ENCODE results near the gene SENP6. TPM values are rescaled to one million over a fixed set of nuclear protein-coding genes. Genes with fewer than 3 reads are reported as not detected.

SENP6 gene
- total and polyA plus RNA-seq, 9 of the 15 experiments (the other 6 are each of a cell fraction or from before 2014, with no cell fraction given): 11.1 to 79.4 (median 46.8) TPM

GRCh38 chr6:75735491-75736186, 134.0 kb downstream of the SENP6 start:
- Histone ChIP-seq H3K4me3 (no peak overlapping the region), H4K20me1 (replicated peaks; ENCODE audit: control insufficient read depth, insufficient read depth, low read length) (no peaks in the 10 kb centered on the region), H2AFZ (ENCODE audit: low read depth, low read length) (peak overlapping the region; percentile 57), H3K4me1 (replicated peaks in 1 of 2; ENCODE audit: control insufficient read depth in 2 of 2, insufficient read depth in 2 of 2, low read length in 2 of 2) (no peaks in the 10 kb centered on the region), H3K4me2 (ENCODE audit: insufficient read depth, low read length) (no peak overlapping the region), H3K9ac (ENCODE audit: insufficient read depth in 1 of 2, low read depth in 2 of 2, low read length in 2 of 2) (no peak overlapping the region), H3K9me1 (ENCODE audit: control insufficient read depth, insufficient read depth, low read length) (no peaks in the 10 kb centered on the region), H3K36me3 (ENCODE audit: control insufficient read depth, insufficient read depth, low read length) (no peaks in the 10 kb centered on the region), H3K27me3 (ENCODE audit: control insufficient read depth in 2 of 2, insufficient read depth in 2 of 2, low read length in 2 of 2) (no peaks in the 10 kb centered on the region), H3K79me2 (ENCODE audit: control insufficient read depth, insufficient read depth, low read length) (no peaks in the 10 kb centered on the region), H3K9me3 (replicated peaks; ENCODE audit: control insufficient read depth, insufficient read depth, low read depth, low read length) (no peaks in the 10 kb centered on the region), H3K27ac (ENCODE audit: extremely low read depth, low read depth, low read length) (peak overlapping the region; percentile 32; the same call in 1 of the 3 replicates)
- in situ Hi-C loops (cut with MboI) (no loop called here), intact Hi-C loops (cut with micrococcal nuclease) (no loop called here)
- TF ChIP-seq HLTF (IDR thresholded peaks at IDR 0.05) (no peak), GTF2E2 (tag; IDR thresholded peaks at IDR 0.05) (no peak), CEBPG (CRISPR knock-in tag; IDR thresholded peaks at IDR 0.05) (no peak), CEBPG (tag; conservative IDR thresholded peaks at IDR 0.05 in 1 of 2, IDR thresholded peaks at IDR 0.05 in 1 of 2) (peak; percentile 17 to 64; a peak in 3 of 4 replicates), ELF1 (tag; IDR thresholded peaks at IDR 0.05) (peak; percentile 45; the same call in 1 of the 2 replicates), RFX1 (IDR thresholded peaks at IDR 0.05) (0 out of 2 replicates have a peak, but pooled peaks have one; percentile 27), MEF2D (tag; conservative IDR thresholded peaks at IDR 0.05; ENCODE audit: low read depth) (0 out of 2 replicates have a peak, but pooled peaks have one; percentile 27), FOSL1 (tag; conservative IDR thresholded peaks at IDR 0.05) (peak; percentile 82), ZNF347 (CRISPR knock-in tag; IDR thresholded peaks at IDR 0.05; ENCODE audit: low read depth) (no peak), ETS2 (tag; IDR thresholded peaks at IDR 0.05; ENCODE audit: borderline replicate concordance, poor library complexity, severe bottlenecking) (no peak), ARID1B (IDR thresholded peaks at IDR 0.05) (0 out of 2 replicates have a peak, but pooled peaks have one; percentile 11)
- TF ChIP-seq, protein P1, sequence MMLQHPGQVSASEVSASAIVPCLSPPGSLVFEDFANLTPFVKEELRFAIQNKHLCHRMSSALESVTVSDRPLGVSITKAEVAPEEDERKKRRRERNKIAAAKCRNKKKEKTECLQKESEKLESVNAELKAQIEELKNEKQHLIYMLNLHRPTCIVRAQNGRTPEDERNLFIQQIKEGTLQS (IDR thresholded peaks at IDR 0.05): peak; percentile 68
- TF ChIP-seq, protein P1 (CRISPR knock-in tag; conservative IDR thresholded peaks at IDR 0.05): no peak
- TF ChIP-seq, protein P2, sequence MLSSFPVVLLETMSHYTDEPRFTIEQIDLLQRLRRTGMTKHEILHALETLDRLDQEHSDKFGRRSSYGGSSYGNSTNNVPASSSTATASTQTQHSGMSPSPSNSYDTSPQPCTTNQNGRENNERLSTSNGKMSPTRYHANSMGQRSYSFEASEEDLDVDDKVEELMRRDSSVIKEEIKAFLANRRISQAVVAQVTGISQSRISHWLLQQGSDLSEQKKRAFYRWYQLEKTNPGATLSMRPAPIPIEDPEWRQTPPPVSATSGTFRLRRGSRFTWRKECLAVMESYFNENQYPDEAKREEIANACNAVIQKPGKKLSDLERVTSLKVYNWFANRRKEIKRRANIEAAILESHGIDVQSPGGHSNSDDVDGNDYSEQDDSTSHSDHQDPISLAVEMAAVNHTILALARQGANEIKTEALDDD (IDR thresholded peaks at IDR 0.05): peak; percentile 55; the same call in 1 of the 2 replicates
- no TSS peak for BruUV-seq (replicated peaks)
- ATAC-seq: no peak
- FAIRE-seq: no peak
- POLR2A ChIA-PET: no interaction called here
- WGBS (ENCODE audit: insufficient coverage, low coverage, missing lambda C conversion rate): 7% methylated on average over 1 of the region's 1 CpG
- CTCF ChIA-PET (ENCODE audit: low intra/inter-chr PET ratio): no interaction called here
- DNase-seq (ENCODE audit: extremely low read depth in 1 of 4, low spot score in 3 of 4): no peak

Measured in K562 (cell line).